Skin epidermis (tissue), 12 donors: ENCODE data around the gene FRMD7.

Experiments
- H3K27ac ChIP-seq, 21 experiments: fragments of 200-600 bp; sonication (generic) in 11 of 21; one replicate each; pipeline ENCODE4 v1.5.0; 2020; ENCODE audit warnings: mild to moderate bottlenecking in 3 of 21, inconsistent platforms in 2 of 21, moderate library complexity in 2 of 21
- H3K4me3 ChIP-seq, 7 experiments: fragments of 200-600 bp; sonication (generic) in 2 of 7; one replicate each; pipeline ENCODE4 v1.5.0; 2020; ENCODE audit warnings: inconsistent platforms in 2 of 7, mild to moderate bottlenecking in 2 of 7, moderate library complexity in 1 of 7

FRMD7 gene

DNA sequence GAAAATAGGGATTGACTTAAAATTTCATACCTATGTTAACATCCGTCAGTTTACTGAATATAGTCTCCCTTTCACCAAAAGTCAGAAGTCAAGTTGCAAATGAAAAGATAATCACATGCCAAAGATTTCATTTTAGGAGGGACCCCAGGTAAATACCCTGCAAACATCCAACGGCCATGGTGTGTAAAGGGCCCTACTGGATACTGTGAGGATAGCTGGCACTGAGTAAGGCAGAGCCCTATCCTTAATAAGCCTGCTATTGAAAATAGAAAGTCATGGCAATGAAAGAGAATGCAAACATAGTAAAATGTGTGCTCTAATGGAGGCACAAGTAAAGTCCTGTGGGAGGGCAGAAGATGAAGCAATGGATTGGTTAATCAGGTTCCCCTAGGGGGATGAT, 83.8 kb downstream of the FRMD7 start:
- no peak overlapping the region for H3K27ac ChIP-seq
- no peak overlapping the region for H3K4me3 ChIP-seq

DNA sequence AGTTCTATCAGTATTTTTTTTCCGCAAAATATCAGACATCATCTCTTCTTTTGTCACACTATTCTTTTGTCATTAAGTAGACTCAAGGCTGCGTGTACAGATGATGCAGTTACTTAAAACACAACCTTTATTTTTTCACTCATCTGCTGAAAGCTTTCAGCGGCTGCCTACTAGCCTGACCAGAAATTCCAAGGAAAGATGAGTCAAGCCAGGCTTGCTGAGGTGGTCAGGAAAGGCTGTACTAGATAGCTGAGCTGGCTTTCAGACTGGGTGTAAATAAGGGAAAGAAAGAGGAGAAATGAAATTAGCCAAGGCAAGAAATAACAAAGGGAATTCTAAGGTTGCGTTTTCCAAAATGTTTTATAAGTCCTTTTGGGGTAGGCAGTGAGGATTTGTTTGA, 86.8 kb downstream of the FRMD7 start:
- Histone ChIP-seq H3K4me3 (no peak overlapping the region), H3K27ac (no peak overlapping the region)

DNA sequence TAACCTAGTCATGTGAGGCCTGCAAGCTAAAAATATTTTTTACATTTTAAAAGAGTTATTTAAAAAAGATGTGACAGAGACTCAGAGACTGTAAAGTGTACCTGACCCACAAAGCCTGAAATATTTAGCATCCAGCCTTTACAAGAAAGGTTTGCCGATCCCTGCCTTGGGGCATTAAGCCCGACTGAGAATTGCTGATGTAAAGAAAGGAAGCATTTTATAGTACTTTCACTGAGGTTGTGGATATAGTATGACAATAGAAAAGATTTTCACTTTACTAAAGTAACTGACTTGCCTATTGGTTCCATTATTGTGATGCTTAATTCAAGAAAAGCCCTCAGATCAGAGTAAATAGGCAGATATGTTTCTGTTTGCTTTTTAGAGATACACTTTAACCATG, 87.8 kb downstream of the FRMD7 start:
- H3K27ac ChIP-seq, result no peak overlapping the region
- H3K4me3 ChIP-seq, result no peak overlapping the region

DNA sequence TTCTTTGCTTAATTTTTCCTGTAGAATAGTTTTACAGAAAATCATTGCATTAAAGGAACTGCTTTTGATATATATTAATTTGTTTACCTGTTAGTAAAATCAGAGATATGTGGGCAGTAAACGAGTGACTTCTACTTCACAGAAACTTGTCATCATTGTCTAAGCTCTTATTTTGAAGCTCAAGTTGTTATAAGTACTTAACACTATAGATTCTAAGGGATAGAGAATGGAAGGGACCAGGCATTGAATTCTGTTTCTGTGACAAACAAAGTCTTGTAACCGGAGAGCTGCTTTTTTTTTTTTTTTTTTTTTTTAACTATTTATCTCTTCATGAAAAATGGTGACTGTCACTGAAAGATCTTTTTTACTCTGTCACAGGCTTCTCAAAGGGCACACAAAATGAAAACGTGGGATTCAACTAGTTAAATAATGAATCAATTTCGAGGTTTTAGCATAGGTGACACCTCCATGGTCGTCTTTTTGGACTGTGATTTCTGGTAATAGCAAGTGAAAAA, 90.3 kb downstream of the FRMD7 start:
- H3K27ac ChIP-seq, result no peak overlapping the region
- H3K4me3 ChIP-seq, result no peak overlapping the region

DNA sequence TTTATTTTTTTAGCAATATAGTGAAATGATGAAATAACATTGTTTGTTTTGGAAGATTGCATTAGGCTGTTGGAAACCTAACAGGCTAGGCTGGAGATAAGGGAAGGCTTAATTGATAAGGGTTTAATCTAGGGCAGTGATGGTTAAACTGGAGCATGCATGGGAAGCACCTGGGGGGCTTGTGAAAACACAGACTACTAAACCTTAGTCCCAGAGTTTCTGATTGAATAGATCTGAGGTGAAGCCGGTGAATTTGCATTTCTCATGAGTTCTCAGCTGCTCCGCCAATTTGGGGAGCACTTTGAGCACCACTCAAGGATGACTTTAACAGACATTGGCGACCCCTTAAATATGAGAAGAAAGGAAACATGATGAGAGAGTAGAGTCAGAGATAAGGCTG, 93.2 kb downstream of the FRMD7 start:
- Histone ChIP-seq H3K27ac (no peak overlapping the region), H3K4me3 (no peak overlapping the region)

DNA sequence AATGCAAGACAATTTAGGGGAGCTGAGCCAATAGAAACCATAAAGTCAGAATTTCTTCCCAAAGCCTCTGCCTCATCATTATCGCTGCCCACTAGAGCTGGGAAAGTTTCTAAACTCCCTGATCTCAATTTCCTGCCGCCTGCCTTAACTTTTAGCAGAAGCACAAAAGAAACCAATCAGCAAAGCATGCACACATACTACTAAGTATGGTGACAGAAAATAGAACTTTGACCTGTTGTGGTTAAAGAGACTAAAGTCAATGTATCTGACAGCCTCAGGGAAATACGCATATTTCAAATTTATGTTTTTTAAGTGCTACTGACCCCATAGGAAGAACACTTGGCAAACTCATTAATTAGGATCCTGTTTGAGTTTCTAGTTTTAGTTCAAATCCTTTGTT, 94.7 kb downstream of the FRMD7 start:
- Histone ChIP-seq H3K27ac (no peak overlapping the region), H3K4me3 (no peak overlapping the region)

DNA sequence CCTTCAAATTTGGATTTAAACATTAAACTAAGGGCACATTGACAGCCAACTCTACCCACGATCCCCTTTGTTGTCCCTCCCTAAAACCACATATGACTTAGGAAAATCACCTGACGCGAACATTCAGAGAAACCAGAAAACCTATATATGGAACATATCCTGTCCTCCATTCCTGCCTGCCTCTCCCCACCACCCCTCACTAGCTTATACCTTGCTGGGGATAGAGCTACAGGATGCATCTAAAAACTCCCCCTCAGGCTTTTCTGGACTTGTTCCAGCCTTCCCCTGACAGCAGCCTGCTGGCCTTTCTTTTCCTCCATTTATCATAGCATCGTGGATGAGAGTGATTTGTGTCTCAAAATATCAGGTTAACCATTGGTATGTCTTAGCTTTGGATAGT, 96.0 kb downstream of the FRMD7 start:
- Histone ChIP-seq H3K4me3 (no peak overlapping the region), H3K27ac (no peak overlapping the region)

DNA sequence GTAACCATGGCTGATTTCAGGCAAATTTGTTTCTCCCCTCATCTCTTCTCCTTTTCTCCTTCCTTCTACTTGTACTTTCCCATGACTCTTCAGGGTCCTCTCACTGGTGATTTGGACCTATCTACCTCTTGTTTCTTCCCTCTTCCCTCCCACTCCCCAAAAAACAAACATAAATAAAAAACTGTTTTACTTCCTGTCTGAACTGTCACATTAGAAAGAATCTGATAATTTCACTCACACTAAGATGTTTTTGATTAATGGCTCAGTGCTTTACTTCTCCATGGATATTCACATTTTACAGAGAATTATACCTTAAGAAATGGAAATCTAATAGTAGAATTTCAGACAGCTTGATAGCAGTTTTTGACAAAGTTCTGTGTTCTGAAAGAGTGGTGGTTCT, 97.6 kb downstream of the FRMD7 start:
- H3K27ac ChIP-seq, result no peak overlapping the region
- no peak overlapping the region for H3K4me3 ChIP-seq
